Loucy (cell line): ENCODE results near the gene MCM8.

Source experiments
- H2AFZ ChIP-seq: fragments of 200-600 bp; sonication (generic); 2 replicates; pipeline ENCODE4 v1.6.0; 2016; ENCODE audit warnings: antibody characterized with exemption, mild to moderate bottlenecking, low read length, moderate library complexity
- H3F3A ChIP-seq: fragments of 200-600 bp; 2 replicates; pipeline ENCODE4 v1.6.0; 2016; ENCODE audit warnings: antibody characterized with exemption, low read depth, mild to moderate bottlenecking
- H3K27me3 ChIP-seq: fragments of 200-600 bp; sonication (generic); 2 replicates; pipeline ENCODE4 v1.6.1; 2014; ENCODE audit warnings: low read length, mild to moderate bottlenecking; ENCODE audit not compliant: insufficient read depth, poor library complexity, severe bottlenecking
- H3K36me3 ChIP-seq: fragments of 200-600 bp; sonication (generic); 2 replicates; pipeline ENCODE4 v1.6.1; 2016; ENCODE audit warnings: low read length; ENCODE audit not compliant: insufficient read depth
- H3K4me1 ChIP-seq: fragments of 200-600 bp; sonication (generic); 2 replicates; pipeline ENCODE4 v1.5.1; 2014; ENCODE audit warnings: low read length, mild to moderate bottlenecking; ENCODE audit not compliant: insufficient read depth, poor library complexity, severe bottlenecking
- H3K4me2 ChIP-seq: fragments of 200-600 bp; sonication (generic); 2 replicates; pipeline ENCODE4 v1.6.0; 2014; ENCODE audit warnings: antibody characterized with exemption, low read length, low read depth, mild to moderate bottlenecking; ENCODE audit not compliant: poor library complexity, severe bottlenecking
- H3K4me3 ChIP-seq: fragments of 200-600 bp; sonication (generic); 2 replicates; pipeline ENCODE4 v1.5.1; 2014; ENCODE audit warnings: low read length, mild to moderate bottlenecking, mixed read lengths; ENCODE audit not compliant: poor library complexity, severe bottlenecking
- H3K79me2 ChIP-seq: fragments of 200-600 bp; sonication (generic); 2 replicates; pipeline ENCODE4 v1.6.1; 2014; ENCODE audit warnings: low read length; ENCODE audit not compliant: insufficient read depth
- H3K9ac ChIP-seq: fragments of 200-600 bp; sonication (generic); 2 replicates; pipeline ENCODE4 v1.6.0; 2014; ENCODE audit warnings: mild to moderate bottlenecking, low read depth, low read length, moderate library complexity; ENCODE audit not compliant: poor library complexity, severe bottlenecking
- H3K9me2 ChIP-seq: fragments of 200-600 bp; sonication (generic); replicated peaks from 2 replicates; pipeline ENCODE4 v1.6.1; 2016; ENCODE audit warnings: low read depth, low read length, mixed read lengths
- H3K9me3 ChIP-seq: fragments of 200-600 bp; sonication (generic); 2 replicates; pipeline ENCODE4 v1.6.1; 2014; ENCODE audit warnings: mild to moderate bottlenecking, antibody characterized with exemption, low read length, low read depth; ENCODE audit not compliant: insufficient read depth
- H4K20me1 ChIP-seq: fragments of 200-600 bp; sonication (generic); 2 replicates; pipeline ENCODE4 v1.6.0; 2014; ENCODE audit warnings: antibody characterized with exemption, low read length, mild to moderate bottlenecking; ENCODE audit not compliant: insufficient read depth, poor library complexity, severe bottlenecking
- CTCF ChIP-seq: fragments of 200-600 bp; sonication (generic); conservative IDR thresholded peaks from 2 replicates; pipeline ENCODE4 v1.5.1; 2014; ENCODE audit warnings: mild to moderate bottlenecking, antibody characterized with exemption, low read length
- EZH2phosphoT487 ChIP-seq: fragments of 200-600 bp; IDR thresholded peaks from 2 replicates; pipeline ENCODE4 v1.6.1; 2018; ENCODE audit warnings: antibody characterized with exemption, mild to moderate bottlenecking, moderate library complexity, borderline replicate concordance

The MCM8 gene

GRCh38 chr20:5918856-5919625 lies 31.4 kb upstream of the MCM8 start:
- H3K9me3 ChIP-seq = no peaks in the 10 kb centered on the region
- H3K27me3 ChIP-seq = no peaks in the 10 kb centered on the region
- TF ChIP-seq CTCF = no peak
- no peak for TF ChIP-seq EZH2phosphoT487
- no peaks in the 10 kb centered on the region for H3F3A ChIP-seq
- peak overlapping the region; percentile 18 for H3K4me3 ChIP-seq
- H3K79me2 ChIP-seq = no peaks in the 10 kb centered on the region
- H3K4me1 ChIP-seq = peaks cover 18% of the 10 kb centered on the region
- H3K4me2 ChIP-seq = peak overlapping the region; percentile 63
- H3K9ac ChIP-seq = peak overlapping the region; percentile 56
- no peaks in the 10 kb centered on the region for H3K9me2 ChIP-seq
- H2AFZ ChIP-seq = peak overlapping the region; percentile 68
- H4K20me1 ChIP-seq = no peaks in the 10 kb centered on the region
- H3K36me3 ChIP-seq = no peaks in the 10 kb centered on the region

GRCh38 chr20:5919626-5920544 lies 30.6 kb upstream of the MCM8 start:
- Histone ChIP-seq H3K9ac (peak overlapping the region; percentile 4), H2AFZ (peak overlapping the region; percentile 68), H3K27me3 (no peaks in the 10 kb centered on the region), H3K9me3 (no peaks in the 10 kb centered on the region), H3F3A (no peaks in the 10 kb centered on the region), H3K4me2 (peak overlapping the region; percentile 63), H3K4me1 (peaks cover 18% of the 10 kb centered on the region), H3K4me3 (no peak overlapping the region), H3K9me2 (no peaks in the 10 kb centered on the region), H3K79me2 (no peaks in the 10 kb centered on the region), H3K36me3 (no peaks in the 10 kb centered on the region), H4K20me1 (no peaks in the 10 kb centered on the region)
- TF ChIP-seq CTCF = no peak
- TF ChIP-seq EZH2phosphoT487 = no peak

GRCh38 chr20:5920581-5920980 lies 29.9 kb upstream of the MCM8 start:
- Histone ChIP-seq H3K36me3 (no peaks in the 10 kb centered on the region), H3K9ac (no peak overlapping the region), H3K4me3 (no peak overlapping the region), H2AFZ (peak overlapping the region; percentile 68), H3F3A (no peaks in the 10 kb centered on the region), H3K9me3 (no peaks in the 10 kb centered on the region), H4K20me1 (no peaks in the 10 kb centered on the region), H3K4me2 (no peak overlapping the region), H3K27me3 (no peaks in the 10 kb centered on the region), H3K4me1 (peaks cover 18% of the 10 kb centered on the region), H3K9me2 (no peaks in the 10 kb centered on the region), H3K79me2 (no peaks in the 10 kb centered on the region)
- TF ChIP-seq CTCF (no peak), EZH2phosphoT487 (no peak)
